Measurements from ENCODE around the gene MISFA. TPM values are rescaled to one million over a fixed set of nuclear protein-coding genes. Genes with fewer than 3 reads are reported as not detected.
A peak's percentile ranks its signal among the peaks of the same experiment; 100 is the strongest.
"Not testable (repeated sequence)": the region's sequence is repeated elsewhere in the genome, so short reads cannot be mapped to it uniquely, and the experiment has no call there.

The MISFA gene
- total and polyA plus RNA-seq, 9 of the 15 experiments (the other 6 are each of a cell fraction or from before 2014, with no cell fraction given) = 1.6 to 6.3 (median 3.4) TPM

DNA sequence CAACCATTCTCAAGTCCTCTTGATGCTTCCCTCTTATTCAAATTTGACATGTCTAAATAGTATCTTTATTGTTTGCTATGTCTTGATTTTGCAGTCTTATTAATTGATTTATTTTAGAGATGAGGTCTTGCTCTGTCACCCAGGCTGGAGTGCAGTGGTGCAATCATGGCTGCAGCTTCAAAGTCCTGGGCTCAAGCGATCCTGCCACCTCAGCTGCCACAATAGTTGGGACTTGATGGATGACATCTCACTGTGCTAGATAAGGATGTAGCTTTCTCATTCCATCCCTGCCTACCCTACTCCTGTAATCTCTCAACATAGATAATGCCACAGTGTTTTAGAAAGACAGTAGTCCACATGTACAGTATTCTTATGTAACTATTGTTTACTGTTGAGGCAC, 42.1 kb downstream of the MISFA start:
- ChIA-PET CTCF (ENCODE audit: low intra/inter-chr PET ratio) (no interaction called here), POLR2A (no interaction called here)
- Histone ChIP-seq H3K4me3 (no peak overlapping the region), H3K27me3 (ENCODE audit: control insufficient read depth in 2 of 2, insufficient read depth in 2 of 2, low read length in 2 of 2) (no peaks in the 10 kb centered on the region), H3K9me3 (replicated peaks; ENCODE audit: control insufficient read depth, insufficient read depth, low read depth, low read length) (0 out of 2 replicates have a peak, but pooled peaks cover 2% of the 10 kb centered on the region), H3K79me2 (ENCODE audit: control insufficient read depth, insufficient read depth, low read length) (no peaks in the 10 kb centered on the region), H3K4me2 (ENCODE audit: insufficient read depth, low read length) (no peak overlapping the region), H2AFZ (ENCODE audit: low read depth, low read length) (no peak overlapping the region), H3K9ac (ENCODE audit: insufficient read depth in 1 of 2, low read depth in 2 of 2, low read length in 2 of 2) (no peak overlapping the region), H3K9me1 (ENCODE audit: control insufficient read depth, insufficient read depth, low read length) (no peaks in the 10 kb centered on the region), H3K27ac (ENCODE audit: extremely low read depth, low read depth, low read length) (no peak overlapping the region), H4K20me1 (replicated peaks; ENCODE audit: control insufficient read depth, insufficient read depth, low read length) (no peaks in the 10 kb centered on the region), H3K36me3 (ENCODE audit: control insufficient read depth, insufficient read depth, low read length) (no peaks in the 10 kb centered on the region), H3K4me1 (replicated peaks in 1 of 2; ENCODE audit: control insufficient read depth in 2 of 2, insufficient read depth in 2 of 2, low read length in 2 of 2) (no peaks in the 10 kb centered on the region; a peak in 1 of 5 replicates)
- WGBS (ENCODE audit: insufficient coverage, low coverage, missing lambda C conversion rate) = 0% methylated on average over 1 of the region's 1 CpG
- no peak for DNase-seq (ENCODE audit: extremely low read depth in 1 of 4, low spot score in 3 of 4)
- no peak for TF ChIP-seq MCM7 (IDR thresholded peaks at IDR 0.05)
- no peak for TF ChIP-seq ZC3H8 (IDR thresholded peaks at IDR 0.05)
- peak; percentile 89 for TF ChIP-seq MEIS2 (IDR thresholded peaks at IDR 0.05; ENCODE audit: partially characterized antibody)
- TF ChIP-seq, protein P1, sequence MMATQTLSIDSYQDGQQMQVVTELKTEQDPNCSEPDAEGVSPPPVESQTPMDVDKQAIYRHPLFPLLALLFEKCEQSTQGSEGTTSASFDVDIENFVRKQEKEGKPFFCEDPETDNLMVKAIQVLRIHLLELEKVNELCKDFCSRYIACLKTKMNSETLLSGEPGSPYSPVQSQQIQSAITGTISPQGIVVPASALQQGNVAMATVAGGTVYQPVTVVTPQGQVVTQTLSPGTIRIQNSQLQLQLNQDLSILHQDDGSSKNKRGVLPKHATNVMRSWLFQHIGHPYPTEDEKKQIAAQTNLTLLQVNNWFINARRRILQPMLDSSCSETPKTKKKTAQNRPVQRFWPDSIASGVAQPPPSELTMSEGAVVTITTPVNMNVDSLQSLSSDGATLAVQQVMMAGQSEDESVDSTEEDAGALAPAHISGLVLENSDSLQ (IDR thresholded peaks at IDR 0.05) = peak; percentile 38
- TF ChIP-seq, protein P2, sequence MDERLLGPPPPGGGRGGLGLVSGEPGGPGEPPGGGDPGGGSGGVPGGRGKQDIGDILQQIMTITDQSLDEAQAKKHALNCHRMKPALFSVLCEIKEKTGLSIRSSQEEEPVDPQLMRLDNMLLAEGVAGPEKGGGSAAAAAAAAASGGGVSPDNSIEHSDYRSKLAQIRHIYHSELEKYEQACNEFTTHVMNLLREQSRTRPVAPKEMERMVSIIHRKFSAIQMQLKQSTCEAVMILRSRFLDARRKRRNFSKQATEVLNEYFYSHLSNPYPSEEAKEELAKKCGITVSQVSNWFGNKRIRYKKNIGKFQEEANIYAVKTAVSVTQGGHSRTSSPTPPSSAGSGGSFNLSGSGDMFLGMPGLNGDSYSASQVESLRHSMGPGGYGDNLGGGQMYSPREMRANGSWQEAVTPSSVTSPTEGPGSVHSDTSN (CRISPR knock-in tag; IDR thresholded peaks at IDR 0.05; ENCODE audit: low read depth) = no peak
- TF ChIP-seq, protein P2 (tag; conservative IDR thresholded peaks at IDR 0.05; ENCODE audit: low read depth) = peak; percentile 59
- in situ Hi-C loops (cut with MboI) (no loop called here), intact Hi-C loops (cut with micrococcal nuclease) (loop anchor here (10.0 kb wide), 1 partner anchor 247 kb away; the partner anchor contains the start of gene LDHA)
- ATAC-seq = no peak
- no peak for FAIRE-seq
- no TSS peak for BruUV-seq (replicated peaks)

DNA sequence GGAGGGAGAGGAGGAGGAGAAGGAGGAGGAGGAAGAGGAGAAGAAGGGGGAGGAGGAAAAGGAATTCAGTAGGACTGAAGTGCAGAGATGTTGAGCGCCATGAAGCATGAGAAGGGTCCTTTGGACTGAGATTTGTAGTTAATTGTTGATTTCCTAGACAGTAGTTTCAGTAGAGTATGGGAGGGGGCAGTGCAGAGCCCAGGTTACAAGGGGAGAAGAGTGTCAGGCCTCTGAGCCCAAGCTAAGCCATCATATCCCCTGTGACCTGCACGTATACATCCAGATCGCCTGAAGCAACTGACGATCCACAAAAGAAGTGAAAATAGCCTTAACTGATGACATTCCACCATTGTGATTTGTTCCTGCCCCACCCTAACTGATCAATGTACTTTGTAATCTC, 43.4 kb downstream of the MISFA start:
- H3K79me2 ChIP-seq (ENCODE audit: control insufficient read depth, insufficient read depth, low read length); H3K27me3 ChIP-seq (ENCODE audit: control insufficient read depth in 2 of 2, insufficient read depth in 2 of 2, low read length in 2 of 2); H3K4me3 ChIP-seq; POLR2A ChIA-PET; H3K9me1 ChIP-seq (ENCODE audit: control insufficient read depth, insufficient read depth, low read length); H2AFZ ChIP-seq (ENCODE audit: low read depth, low read length); H3K36me3 ChIP-seq (ENCODE audit: control insufficient read depth, insufficient read depth, low read length); H4K20me1 ChIP-seq (replicated peaks; ENCODE audit: control insufficient read depth, insufficient read depth, low read length); FAIRE-seq; H3K4me2 ChIP-seq (ENCODE audit: insufficient read depth, low read length); DNase-seq (ENCODE audit: extremely low read depth in 1 of 4, low spot score in 3 of 4); H3K4me1 ChIP-seq (replicated peaks in 1 of 2; ENCODE audit: control insufficient read depth in 2 of 2, insufficient read depth in 2 of 2, low read length in 2 of 2); H3K9me3 ChIP-seq (replicated peaks; ENCODE audit: control insufficient read depth, insufficient read depth, low read depth, low read length); in situ Hi-C loops (cut with MboI); H3K9ac ChIP-seq (ENCODE audit: insufficient read depth in 1 of 2, low read depth in 2 of 2, low read length in 2 of 2); CTCF ChIA-PET (ENCODE audit: low intra/inter-chr PET ratio); BruUV-seq (replicated peaks); H3K27ac ChIP-seq (ENCODE audit: extremely low read depth, low read depth, low read length): not testable (repeated sequence)
- intact Hi-C loops (cut with micrococcal nuclease) = loop anchor here (10.0 kb wide), 1 partner anchor 248 kb away; the partner anchor contains the start of gene LDHA
- 46% methylated on average over 4 of the region's 4 CpGs for WGBS (ENCODE audit: insufficient coverage, low coverage, missing lambda C conversion rate)
- ATAC-seq = peak; percentile 60; the same call in 1 of the 3 replicates
